ENCODE results near the gene CPNE7. TPM values are rescaled to one million over a fixed set of nuclear protein-coding genes. Genes with fewer than 3 reads are reported as not detected.

CPNE7 gene
- total RNA-seq, 1 donor: 13.1 TPM

- TF ChIP-seq, protein P1, sequence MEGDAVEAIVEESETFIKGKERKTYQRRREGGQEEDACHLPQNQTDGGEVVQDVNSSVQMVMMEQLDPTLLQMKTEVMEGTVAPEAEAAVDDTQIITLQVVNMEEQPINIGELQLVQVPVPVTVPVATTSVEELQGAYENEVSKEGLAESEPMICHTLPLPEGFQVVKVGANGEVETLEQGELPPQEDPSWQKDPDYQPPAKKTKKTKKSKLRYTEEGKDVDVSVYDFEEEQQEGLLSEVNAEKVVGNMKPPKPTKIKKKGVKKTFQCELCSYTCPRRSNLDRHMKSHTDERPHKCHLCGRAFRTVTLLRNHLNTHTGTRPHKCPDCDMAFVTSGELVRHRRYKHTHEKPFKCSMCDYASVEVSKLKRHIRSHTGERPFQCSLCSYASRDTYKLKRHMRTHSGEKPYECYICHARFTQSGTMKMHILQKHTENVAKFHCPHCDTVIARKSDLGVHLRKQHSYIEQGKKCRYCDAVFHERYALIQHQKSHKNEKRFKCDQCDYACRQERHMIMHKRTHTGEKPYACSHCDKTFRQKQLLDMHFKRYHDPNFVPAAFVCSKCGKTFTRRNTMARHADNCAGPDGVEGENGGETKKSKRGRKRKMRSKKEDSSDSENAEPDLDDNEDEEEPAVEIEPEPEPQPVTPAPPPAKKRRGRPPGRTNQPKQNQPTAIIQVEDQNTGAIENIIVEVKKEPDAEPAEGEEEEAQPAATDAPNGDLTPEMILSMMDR (IDR thresholded peaks at IDR 0.05; ENCODE audit: insufficient read depth, low read length): no peak
- DNase-seq (ENCODE audit: low read depth): no peak
- H3K4me3 ChIP-seq (ENCODE audit: low read depth, low read length): no peak overlapping the region
Measured at GRCh38 chr16:89610108-89610453, 34.5 kb downstream of the CPNE7 start.

DNA sequence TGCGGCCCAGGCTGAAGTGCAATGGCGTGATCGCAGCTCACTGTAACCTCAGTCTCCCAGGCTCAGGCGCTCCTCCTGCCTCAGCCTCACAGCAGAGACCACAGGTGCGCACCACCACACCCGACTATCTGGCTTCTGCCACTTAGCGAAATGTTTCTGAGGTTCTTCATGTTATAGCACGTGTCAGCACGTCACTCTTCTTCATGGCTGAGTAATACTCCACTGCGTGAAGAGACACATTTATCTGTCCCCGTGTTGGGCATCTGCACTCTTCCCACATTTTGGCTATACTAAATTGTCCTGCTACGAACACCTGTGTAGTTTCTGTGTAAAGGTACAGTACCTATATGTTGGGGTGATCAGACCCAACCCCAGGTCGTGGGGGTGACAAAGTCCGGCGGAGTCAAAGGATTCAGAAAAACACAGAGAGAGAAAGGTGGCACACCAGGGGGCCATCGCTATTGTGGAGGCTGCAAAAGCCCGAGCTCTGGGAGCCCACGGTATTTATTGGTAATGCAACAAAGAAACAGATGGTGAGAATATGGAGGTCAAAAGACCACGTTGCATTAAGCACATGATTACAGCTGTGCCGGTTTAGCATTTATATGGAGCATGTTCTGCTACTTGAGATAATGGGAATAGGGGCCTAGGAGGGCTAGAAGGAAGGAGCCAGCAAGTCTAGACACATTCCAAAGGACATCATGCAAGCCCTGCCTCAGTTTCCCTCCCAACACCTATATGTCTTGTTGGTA, 37.0 kb downstream of the CPNE7 start:
- TF ChIP-seq, protein P1 (IDR thresholded peaks at IDR 0.05; ENCODE audit: insufficient read depth, low read length): no peak
- H3K4me3 ChIP-seq (ENCODE audit: low read depth, low read length): no peak overlapping the region
- no peak for DNase-seq (ENCODE audit: low read depth)

DNA sequence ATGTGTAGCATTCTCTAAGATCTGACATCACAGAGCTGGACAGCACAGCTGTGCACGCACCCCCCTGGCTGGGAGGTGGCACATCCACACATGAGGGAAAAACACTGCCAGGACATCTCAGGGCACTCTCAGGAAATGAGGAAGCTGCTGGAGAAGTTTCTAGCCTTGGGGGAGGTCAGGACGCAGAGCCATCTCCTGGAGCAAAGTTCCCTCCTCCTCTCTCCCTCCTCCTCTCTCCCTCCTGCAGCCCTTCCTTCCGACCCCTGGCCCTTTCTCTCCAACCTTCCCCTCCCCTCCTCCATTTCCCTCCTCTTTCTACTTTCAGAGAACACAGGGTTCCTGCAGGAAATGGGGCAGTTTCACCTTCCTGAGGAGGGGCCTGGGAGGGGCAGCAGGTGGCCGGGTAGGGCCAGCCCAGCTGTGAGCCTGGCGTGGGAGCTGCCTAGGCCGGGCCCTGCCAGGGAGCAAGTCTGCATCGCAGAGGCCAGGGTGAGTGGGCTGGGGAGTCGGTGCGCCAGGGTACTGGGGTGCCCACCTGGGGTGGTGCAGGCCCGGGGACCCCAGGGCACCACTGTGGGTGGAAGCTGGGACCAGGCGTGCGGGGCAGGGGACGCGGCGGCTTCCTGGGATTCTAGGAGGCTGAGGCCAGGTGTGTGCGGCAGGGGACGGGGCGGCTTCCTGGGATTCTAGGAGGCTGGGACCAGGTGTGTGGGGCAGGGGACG, 37.8 kb downstream of the CPNE7 start, which contains the start of gene DPEP1:
TSS of gene DPEP1 (plus strand) at position 412 of the 723 bp plus-strand sequence. CDS start 16,769 bp downstream, outside the sequence.
- TF ChIP-seq, protein P1 (IDR thresholded peaks at IDR 0.05; ENCODE audit: insufficient read depth, low read length): no peak
- no peak for DNase-seq (ENCODE audit: low read depth)

GRCh38 chr16:89613954-89614459, 38.4 kb downstream of the CPNE7 start:
- TF ChIP-seq, protein P1 (IDR thresholded peaks at IDR 0.05; ENCODE audit: insufficient read depth, low read length): no peak
- no peak overlapping the region for H3K4me3 ChIP-seq (ENCODE audit: low read depth, low read length)
- no peak for DNase-seq (ENCODE audit: low read depth)

More for the DNA sequence above, 37.8 kb downstream of the CPNE7 start, which contains the start of gene DPEP1:
- H3K4me3 ChIP-seq (ENCODE audit: low read depth, low read length): no peak within 1 kb of the TSS

- TF ChIP-seq, protein P1 (IDR thresholded peaks at IDR 0.05; ENCODE audit: insufficient read depth, low read length): no peak
- no peak for DNase-seq (ENCODE audit: low read depth)
Measured at GRCh38 chr16:89615176-89615575, 39.6 kb downstream of the CPNE7 start.

DNA sequence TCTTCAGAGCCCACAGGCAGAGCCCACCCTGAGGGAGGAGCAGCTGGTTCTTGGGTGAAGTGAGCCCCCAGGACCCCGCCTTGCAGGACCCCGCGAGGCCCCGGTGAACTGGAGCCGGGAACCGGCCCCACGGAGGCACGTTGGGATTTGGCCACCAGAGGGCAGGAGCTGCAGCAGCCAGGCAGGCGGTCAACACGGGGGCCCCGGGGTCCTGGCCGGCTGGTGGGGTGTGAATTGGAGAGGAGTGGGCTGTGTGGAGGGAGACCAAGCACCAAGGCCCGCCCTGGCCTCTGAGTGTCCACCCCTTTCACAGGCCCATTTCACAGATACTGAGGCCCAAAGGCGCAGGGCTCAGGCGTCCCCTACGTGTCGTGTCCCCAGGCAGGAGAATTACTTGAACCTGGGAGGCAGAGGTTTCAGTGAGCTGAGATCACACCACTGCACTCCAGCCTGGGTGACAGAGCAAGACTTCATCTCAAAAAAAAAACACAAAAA, 40.1 kb downstream of the CPNE7 start:
- H3K4me3 ChIP-seq (ENCODE audit: low read depth, low read length): no peak overlapping the region
- DNase-seq (ENCODE audit: low read depth): no peak
- TF ChIP-seq, protein P1 (IDR thresholded peaks at IDR 0.05; ENCODE audit: insufficient read depth, low read length): peak; percentile 75

More at GRCh38 chr16:89615176-89615575, 39.6 kb downstream of the CPNE7 start:
- H3K4me3 ChIP-seq (ENCODE audit: low read depth, low read length): no peak overlapping the region

All from fibroblast of the aortic adventitia (primary cell).